Central memory CD8-positive, alpha-beta T cell (primary cell): ENCODE data around the gene ARHGAP40.

ENCODE experiments used
- ATAC-seq: fragments of 150-1000 bp; cut with Tn5 transposase; replicated peaks from 2 replicates; pipeline ENCODE4 v1.10.0; 2022; ENCODE audit warnings: mild to moderate bottlenecking, moderate FRiP score, moderate number of reproducible peaks; ENCODE audit not compliant: poor library complexity, severe bottlenecking; ENCODE audit errors: extremely low read depth
- DNase-seq, 2 donors: peaks; one replicate each; pipeline ENCODE4 v3.0.0; 2021; ENCODE audit warnings: low spot score in 2 of 2
- H3K27ac Mint-ChIP-seq: one replicate; pipeline ENCODE4 v1.8.0; 2022; ENCODE audit warnings: low read depth, mild to moderate bottlenecking, moderate library complexity, mixed read lengths
- H3K27me3 Mint-ChIP-seq: one replicate; pipeline ENCODE4 v1.8.0; 2022; ENCODE audit warnings: mixed read lengths
- H3K36me3 Mint-ChIP-seq: one replicate; pipeline ENCODE4 v1.8.0; 2022; ENCODE audit warnings: mild to moderate bottlenecking, moderate library complexity, mixed read lengths; ENCODE audit not compliant: insufficient read depth
- H3K4me1 Mint-ChIP-seq: one replicate; pipeline ENCODE4 v1.8.0; 2022; ENCODE audit warnings: mixed read lengths
- H3K4me3 Mint-ChIP-seq: one replicate; pipeline ENCODE4 v1.8.0; 2022; ENCODE audit warnings: mild to moderate bottlenecking, moderate library complexity, mixed read lengths
- H3K9me3 Mint-ChIP-seq: one replicate; pipeline ENCODE4 v1.8.0; 2022; ENCODE audit warnings: mixed read lengths

The ARHGAP40 gene

GRCh38 chr20:38630727-38631126 lies 29.1 kb downstream of the ARHGAP40 start:
- peaks cover 34% of the 10 kb centered on the region for H3K27me3 Mint-ChIP-seq
- ATAC-seq = no peak
- no peaks in the 10 kb centered on the region for H3K9me3 Mint-ChIP-seq
- H3K27ac Mint-ChIP-seq = no peak overlapping the region
- peaks cover 7% of the 10 kb centered on the region for H3K4me1 Mint-ChIP-seq
- DNase-seq = no peak
- peaks cover 1% of the 10 kb centered on the region for H3K36me3 Mint-ChIP-seq
- H3K4me3 Mint-ChIP-seq = no peak overlapping the region

GRCh38 chr20:38631155-38632022 lies 29.8 kb downstream of the ARHGAP40 start:
- no peaks in the 10 kb centered on the region for H3K9me3 Mint-ChIP-seq
- H3K27ac Mint-ChIP-seq = no peak overlapping the region

GRCh38 chr20:38633577-38634093 lies 32.0 kb downstream of the ARHGAP40 start:
- H3K9me3 Mint-ChIP-seq = no peaks in the 10 kb centered on the region
- no peak overlapping the region for H3K27ac Mint-ChIP-seq
- H3K4me3 Mint-ChIP-seq = no peak overlapping the region
- H3K27me3 Mint-ChIP-seq = peaks cover 35% of the 10 kb centered on the region
- ATAC-seq (peak; percentile 43), DNase-seq (peak; percentile 37 to 43)
- H3K4me1 Mint-ChIP-seq = peaks cover 7% of the 10 kb centered on the region
- H3K36me3 Mint-ChIP-seq = peaks cover 1% of the 10 kb centered on the region

More at GRCh38 chr20:38631155-38632022, 29.8 kb downstream of the ARHGAP40 start:
- DNase-seq = no peak
- ATAC-seq = no peak
- Mint-ChIP-seq H3K27me3 (peaks cover 34% of the 10 kb centered on the region), H3K4me1 (peaks cover 7% of the 10 kb centered on the region), H3K4me3 (no peak overlapping the region), H3K36me3 (peaks cover 1% of the 10 kb centered on the region)

GRCh38 chr20:38635721-38636288 lies 34.2 kb downstream of the ARHGAP40 start:
- peaks cover 44% of the 10 kb centered on the region for H3K27me3 Mint-ChIP-seq
- H3K27ac Mint-ChIP-seq = no peak overlapping the region
- no peaks in the 10 kb centered on the region for H3K36me3 Mint-ChIP-seq
- H3K4me1 Mint-ChIP-seq = peaks cover 7% of the 10 kb centered on the region
- no peaks in the 10 kb centered on the region for H3K9me3 Mint-ChIP-seq
- ATAC-seq (no peak), DNase-seq (no peak)
- no peak overlapping the region for H3K4me3 Mint-ChIP-seq

GRCh38 chr20:38640521-38640920 lies 38.9 kb downstream of the ARHGAP40 start:
- ATAC-seq = no peak

GRCh38 chr20:38642498-38642897 lies 40.9 kb downstream of the ARHGAP40 start:
- Mint-ChIP-seq H3K4me1 (peaks cover 9% of the 10 kb centered on the region), H3K36me3 (peaks cover 2% of the 10 kb centered on the region), H3K4me3 (no peak overlapping the region), H3K27ac (no peak overlapping the region), H3K9me3 (no peaks in the 10 kb centered on the region), H3K27me3 (peaks cover 55% of the 10 kb centered on the region)
- no peak for DNase-seq
- no peak for ATAC-seq

More at GRCh38 chr20:38640521-38640920, 38.9 kb downstream of the ARHGAP40 start:
- Mint-ChIP-seq H3K27ac (no peak overlapping the region), H3K4me1 (no peaks in the 10 kb centered on the region), H3K36me3 (no peaks in the 10 kb centered on the region), H3K4me3 (no peak overlapping the region), H3K27me3 (peaks cover 46% of the 10 kb centered on the region), H3K9me3 (no peaks in the 10 kb centered on the region)
- DNase-seq = no peak

GRCh38 chr20:38644588-38645260 lies 43.1 kb downstream of the ARHGAP40 start:
- peaks cover 9% of the 10 kb centered on the region for H3K4me1 Mint-ChIP-seq
- H3K36me3 Mint-ChIP-seq = peaks cover 2% of the 10 kb centered on the region
- H3K27ac Mint-ChIP-seq = no peak overlapping the region
- DNase-seq (no peak), ATAC-seq (no peak)
- H3K9me3 Mint-ChIP-seq = no peaks in the 10 kb centered on the region
- H3K27me3 Mint-ChIP-seq = peaks cover 43% of the 10 kb centered on the region
- no peak overlapping the region for H3K4me3 Mint-ChIP-seq

- Mint-ChIP-seq H3K36me3 (peaks cover 2% of the 10 kb centered on the region), H3K27me3 (peaks cover 37% of the 10 kb centered on the region), H3K4me1 (peaks cover 9% of the 10 kb centered on the region), H3K27ac (no peak overlapping the region), H3K9me3 (no peaks in the 10 kb centered on the region), H3K4me3 (no peak overlapping the region)
- ATAC-seq (no peak), DNase-seq (no peak)
Measured at GRCh38 chr20:38645351-38645750, 43.7 kb downstream of the ARHGAP40 start.

- no peaks in the 10 kb centered on the region for H3K9me3 Mint-ChIP-seq
- DNase-seq (peak; percentile 86 to 92), ATAC-seq (peak; percentile 97)
- peaks cover 2% of the 10 kb centered on the region for H3K36me3 Mint-ChIP-seq
- peak overlapping the region; percentile 68 for H3K4me3 Mint-ChIP-seq
- H3K27ac Mint-ChIP-seq = no peak overlapping the region
- peaks cover 9% of the 10 kb centered on the region for H3K4me1 Mint-ChIP-seq
- H3K27me3 Mint-ChIP-seq = peaks cover 28% of the 10 kb centered on the region
Measured at GRCh38 chr20:38645980-38646858, 44.6 kb downstream of the ARHGAP40 start.

- Mint-ChIP-seq H3K4me3 (no peak overlapping the region), H3K36me3 (peaks cover 4% of the 10 kb centered on the region), H3K9me3 (peaks cover 6% of the 10 kb centered on the region), H3K27ac (no peak overlapping the region), H3K27me3 (peaks cover 17% of the 10 kb centered on the region), H3K4me1 (peaks cover 9% of the 10 kb centered on the region)
- DNase-seq (no peak), ATAC-seq (no peak)
Measured at GRCh38 chr20:38649275-38649891, 47.8 kb downstream of the ARHGAP40 start.

GRCh38 chr20:38650010-38650409 lies 48.4 kb downstream of the ARHGAP40 start:
- ATAC-seq (no peak), DNase-seq (no peak)
- peaks cover 4% of the 10 kb centered on the region for H3K36me3 Mint-ChIP-seq
- H3K27me3 Mint-ChIP-seq = peaks cover 15% of the 10 kb centered on the region
- H3K4me1 Mint-ChIP-seq = peaks cover 9% of the 10 kb centered on the region
- H3K4me3 Mint-ChIP-seq = no peak overlapping the region
- peaks cover 6% of the 10 kb centered on the region for H3K9me3 Mint-ChIP-seq
- H3K27ac Mint-ChIP-seq = no peak overlapping the region
